DMS 273 (cell line): ENCODE measurements around the gene STRADA.

Experiments used
- DNase-seq: peaks from one replicate; lab custom pipeline; 2025; ENCODE audit not compliant: unreplicated experiment; lab: John Stamatoyannopoulos, UW

The STRADA gene, protein sequence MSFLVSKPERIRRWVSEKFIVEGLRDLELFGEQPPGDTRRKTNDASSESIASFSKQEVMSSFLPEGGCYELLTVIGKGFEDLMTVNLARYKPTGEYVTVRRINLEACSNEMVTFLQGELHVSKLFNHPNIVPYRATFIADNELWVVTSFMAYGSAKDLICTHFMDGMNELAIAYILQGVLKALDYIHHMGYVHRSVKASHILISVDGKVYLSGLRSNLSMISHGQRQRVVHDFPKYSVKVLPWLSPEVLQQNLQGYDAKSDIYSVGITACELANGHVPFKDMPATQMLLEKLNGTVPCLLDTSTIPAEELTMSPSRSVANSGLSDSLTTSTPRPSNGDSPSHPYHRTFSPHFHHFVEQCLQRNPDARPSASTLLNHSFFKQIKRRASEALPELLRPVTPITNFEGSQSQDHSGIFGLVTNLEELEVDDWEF

GRCh38 chr17:63741408-63742173 lies at the start of gene STRADA:
TSS of gene STRADA (minus strand) at chr17:63741799. CDS start at chr17:63728369, 13,430 bp downstream.
- DNase-seq: peak; percentile 99

DNA sequence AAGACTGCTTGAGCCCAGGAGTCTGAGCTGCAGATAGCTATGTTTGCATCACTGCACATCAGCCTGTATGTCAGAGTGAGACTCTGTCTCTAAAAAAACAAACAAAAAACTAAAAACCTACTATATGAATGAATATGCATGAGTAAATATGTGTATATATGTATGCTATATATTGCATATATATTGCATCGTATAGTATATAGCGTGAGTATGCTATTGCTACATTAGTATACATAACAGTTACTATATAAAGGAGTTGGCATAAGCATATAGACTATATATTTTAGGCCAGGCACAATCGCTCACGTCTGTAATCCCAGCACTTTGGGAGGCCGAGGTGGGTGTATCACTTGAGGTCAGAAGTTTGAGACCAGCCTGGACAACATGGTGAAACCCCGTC lies 48.5 kb upstream of the STRADA start:
- no peak for DNase-seq

DNA sequence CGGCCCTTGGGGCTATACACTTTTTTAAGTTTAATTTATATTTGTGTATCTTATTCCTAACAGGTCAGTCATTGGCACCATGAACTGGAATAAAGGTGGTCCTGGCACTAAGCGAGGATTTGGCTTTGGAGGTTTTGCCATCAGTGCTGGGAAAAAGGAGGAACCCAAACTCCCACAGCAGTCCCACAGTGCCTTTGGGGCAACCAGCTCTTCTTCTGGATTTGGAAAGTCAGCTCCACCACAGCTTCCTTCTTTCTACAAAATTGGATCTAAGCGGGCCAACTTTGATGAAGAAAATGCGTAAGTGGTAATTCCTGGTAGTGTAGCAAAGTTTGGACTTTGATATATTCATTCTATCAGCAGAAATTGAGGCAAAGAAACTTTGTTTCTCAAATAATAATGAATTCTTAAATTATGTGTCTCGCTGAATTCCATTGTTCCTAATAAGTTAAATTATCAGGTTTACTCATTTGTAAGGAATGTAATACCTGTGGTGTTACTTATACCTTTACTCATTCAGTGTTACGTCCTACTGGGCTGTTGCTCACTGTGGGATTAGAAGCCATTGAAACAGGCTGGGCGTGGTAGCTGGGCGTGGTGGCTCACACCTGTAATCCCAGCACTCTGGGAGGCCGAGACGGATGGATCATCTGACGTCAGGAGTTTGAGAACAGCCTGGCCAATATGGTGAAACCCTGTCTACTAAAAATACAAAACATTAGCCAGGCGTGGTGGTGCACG lies 45.5 kb upstream of the STRADA start:
- DNase-seq: no peak

GRCh38 chr17:63786117-63786516 lies 44.5 kb upstream of the STRADA start:
- no peak for DNase-seq

- no peak for DNase-seq
Observed at GRCh38 chr17:63785556-63785955, 44.0 kb upstream of the STRADA start.

GRCh38 chr17:63783522-63783921 lies 41.9 kb upstream of the STRADA start:
- no peak for DNase-seq

DNA sequence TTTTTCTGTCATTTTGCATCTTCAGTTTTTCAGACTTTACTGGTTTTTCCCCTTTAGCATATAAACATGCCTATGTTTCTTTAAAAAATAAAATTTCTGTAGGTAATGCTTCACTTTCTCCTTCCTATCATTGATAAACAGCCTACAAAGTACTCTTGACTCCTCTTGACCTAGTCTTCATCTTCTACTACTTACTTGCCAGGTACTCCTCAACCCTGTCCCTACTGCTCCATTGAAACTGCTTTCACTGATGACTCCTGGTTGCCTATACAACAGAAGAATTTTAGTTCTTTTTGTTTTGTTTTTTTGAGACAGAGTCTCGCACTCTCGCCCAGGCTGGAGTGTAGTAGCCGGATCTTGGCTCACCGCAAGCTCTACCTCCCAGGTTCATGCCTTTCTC lies 39.3 kb upstream of the STRADA start:
- DNase-seq: no peak

DNA sequence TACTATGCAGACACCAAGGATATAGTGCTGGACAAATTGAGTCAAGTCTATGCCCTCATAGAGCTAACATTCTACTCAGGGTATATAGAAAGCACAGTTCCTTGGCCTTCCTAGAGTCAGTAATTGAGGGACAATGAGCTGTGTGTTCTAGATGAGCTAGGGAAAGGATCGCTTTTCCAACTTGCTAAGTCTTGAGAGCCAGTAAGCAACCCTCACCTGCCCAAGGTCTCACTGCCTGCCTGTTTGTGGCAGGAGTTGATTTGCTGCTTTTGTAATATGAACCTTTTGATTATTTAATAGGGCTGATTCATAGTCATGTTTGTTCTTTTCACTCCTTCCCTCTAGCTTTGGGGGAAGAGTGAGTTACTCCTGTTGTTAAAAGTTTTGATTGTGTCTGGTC lies 38.9 kb upstream of the STRADA start:
- DNase-seq: no peak

DNA sequence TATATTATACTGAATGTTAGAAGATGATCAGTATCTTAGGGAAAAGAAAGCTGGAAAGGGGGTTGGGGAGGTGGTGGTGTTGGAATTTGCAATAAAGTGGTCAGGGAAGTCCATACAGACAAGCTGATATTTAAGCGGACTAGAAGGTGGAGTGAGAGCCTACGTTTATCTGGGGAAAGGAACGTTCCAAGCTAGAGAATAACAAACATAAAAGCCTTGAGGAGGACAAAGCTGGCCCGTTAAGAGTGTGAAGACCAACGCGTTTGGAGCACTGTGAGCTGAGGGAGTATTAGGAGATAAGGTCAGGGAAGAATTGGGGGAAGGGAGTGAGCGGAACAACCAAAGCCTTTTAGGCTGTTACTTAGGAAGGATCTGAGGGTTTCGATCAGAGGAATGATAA lies 33.8 kb upstream of the STRADA start:
- DNase-seq: no peak

GRCh38 chr17:63774969-63775265 lies 33.3 kb upstream of the STRADA start:
- DNase-seq: peak; percentile 39

GRCh38 chr17:63774141-63774968 lies 32.8 kb upstream of the STRADA start, which contains the start of gene DDX42:
TSS of gene DDX42 (plus strand) at chr17:63774170. CDS start at chr17:63787050, 12,880 bp downstream.
- peak; percentile 81 for DNase-seq

GRCh38 chr17:63773272-63774140 lies 31.9 kb upstream of the STRADA start, which contains the start of gene CCDC47:
TSS of gene CCDC47 (minus strand) at chr17:63773597. CDS start at chr17:63766175, 7,422 bp downstream.
- DNase-seq: peak; percentile 100

DNA sequence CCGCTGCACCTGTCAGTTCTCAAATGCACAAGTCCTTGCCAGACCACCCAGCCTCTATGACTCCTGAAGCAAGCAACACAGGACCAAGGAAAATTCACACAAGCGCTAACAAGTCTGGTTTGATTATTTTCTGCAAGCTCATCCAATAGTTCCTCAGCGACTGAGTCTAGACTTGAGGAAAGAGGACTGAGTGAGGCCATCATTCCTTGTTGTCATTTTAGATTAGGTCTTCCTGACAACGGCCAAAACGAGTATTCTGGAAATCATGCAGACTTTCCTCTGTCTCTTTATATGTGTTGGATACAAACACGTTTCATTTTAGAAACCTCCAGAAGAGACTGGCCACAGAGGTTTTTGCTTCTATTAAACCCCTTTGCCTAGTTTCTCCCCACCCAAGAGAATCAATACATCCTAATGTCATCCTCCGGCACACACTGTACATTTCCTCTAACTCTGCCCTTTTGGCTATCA lies 31.2 kb upstream of the STRADA start:
- peak; percentile 46 for DNase-seq

DNA sequence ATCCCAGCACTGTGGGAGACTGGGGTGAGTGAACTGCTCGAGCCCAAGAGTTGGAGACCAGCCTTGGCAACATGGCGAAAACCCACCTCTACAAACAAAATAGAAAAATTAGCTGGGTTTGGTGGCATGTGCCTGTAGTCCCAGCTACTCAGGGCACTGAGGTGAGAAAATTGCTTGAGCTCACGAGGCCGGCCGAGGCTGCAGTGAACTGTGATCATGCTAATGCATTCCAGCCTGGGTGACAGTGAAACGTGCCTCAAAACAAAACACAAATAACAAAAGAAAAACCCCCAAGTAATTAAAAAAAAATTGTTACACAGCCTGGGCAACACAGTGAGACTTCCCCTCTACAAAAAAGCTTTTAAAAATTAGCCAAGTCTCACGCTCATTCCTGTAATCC lies 26.8 kb upstream of the STRADA start:
- no peak for DNase-seq

- no peak for DNase-seq
Observed at GRCh38 chr17:63766754-63767153, 25.2 kb upstream of the STRADA start.

DNA sequence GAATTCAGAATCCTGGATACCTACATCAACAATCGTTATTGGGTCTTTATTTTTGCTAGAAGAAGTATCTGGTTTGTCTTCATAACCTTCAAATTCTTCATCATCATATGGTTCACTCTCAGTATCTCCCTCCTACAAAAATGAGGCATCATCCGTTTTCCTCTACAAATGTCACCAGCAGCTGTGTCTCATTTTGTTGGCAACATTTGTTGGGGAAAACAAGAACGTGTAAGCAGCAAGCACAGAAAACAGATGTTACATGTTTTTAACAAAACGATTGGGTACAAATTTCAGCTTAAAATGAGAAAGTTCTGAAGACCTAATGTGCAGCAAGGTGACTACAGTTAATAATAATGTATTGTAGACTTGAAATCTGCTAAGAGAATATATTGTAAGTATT lies 23.1 kb upstream of the STRADA start:
- DNase-seq: no peak

DNA sequence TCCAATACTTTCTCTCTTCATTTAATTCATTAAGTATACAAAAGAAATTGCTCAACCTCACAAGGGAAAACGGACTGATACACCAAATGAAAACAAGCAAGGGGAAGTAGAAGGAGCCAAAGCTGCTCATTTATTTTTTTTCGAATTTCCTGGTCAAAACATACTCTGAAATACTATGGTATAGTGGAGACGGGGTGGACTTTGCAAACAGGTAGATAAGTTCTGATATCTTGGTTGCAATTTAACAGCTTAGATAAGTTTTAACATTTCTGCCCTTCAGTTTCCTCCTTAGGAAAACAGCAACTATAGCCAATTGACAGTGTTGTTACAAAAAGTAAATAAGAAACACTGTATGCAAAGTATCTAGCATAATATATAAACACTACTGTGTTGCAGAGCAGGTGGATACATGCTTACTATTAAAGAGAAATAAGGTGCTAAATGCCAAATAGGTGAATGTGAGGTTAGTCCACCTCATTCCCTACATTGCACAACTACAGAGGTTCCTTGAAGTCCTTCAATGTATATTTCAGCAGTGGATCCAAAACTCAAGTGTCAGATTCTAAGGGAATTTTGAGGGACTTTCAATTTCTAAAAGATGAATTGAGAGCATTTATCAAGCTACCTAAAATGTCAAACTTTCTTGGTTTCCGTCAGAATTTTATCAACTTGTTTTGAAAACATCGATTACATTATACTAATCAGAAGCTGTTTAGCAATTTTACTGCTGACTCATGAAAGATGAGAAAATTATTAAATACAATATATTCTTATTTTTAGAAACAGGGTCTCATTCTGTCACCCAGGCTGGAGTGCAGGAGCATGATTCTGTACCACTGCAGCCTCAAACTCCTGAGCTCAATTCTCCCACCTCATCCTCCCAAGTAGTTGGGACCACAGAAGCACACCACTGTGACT lies 20.8 kb upstream of the STRADA start:
- no peak for DNase-seq

GRCh38 chr17:63760771-63761539 lies 19.4 kb upstream of the STRADA start:
- no peak for DNase-seq
